Measurements from ENCODE around the gene MFF.

The MFF gene

GRCh38 chr2:227320305-227321094 is 4.6 kb upstream of the MFF start:
- H3K27me3 Mint-ChIP-seq = no peaks in the 10 kb centered on the region
- H3K27ac Mint-ChIP-seq = no peak overlapping the region
- no peaks in the 10 kb centered on the region for H3K36me3 Mint-ChIP-seq
- peaks cover 6% of the 10 kb centered on the region for H3K9me3 Mint-ChIP-seq
- peaks cover 8% of the 10 kb centered on the region for H3K4me1 Mint-ChIP-seq
- H3K4me3 Mint-ChIP-seq = no peak overlapping the region
- ATAC-seq = no peak

- H3K27ac Mint-ChIP-seq = no peak overlapping the region
- H3K4me1 Mint-ChIP-seq = peaks cover 27% of the 10 kb centered on the region
Measured at GRCh38 chr2:227322530-227323205, 2.4 kb upstream of the MFF start.

GRCh38 chr2:227323818-227324217 is 1.2 kb upstream of the MFF start:
- peaks cover 27% of the 10 kb centered on the region for H3K4me1 Mint-ChIP-seq
- no peaks in the 10 kb centered on the region for H3K27me3 Mint-ChIP-seq
- H3K9me3 Mint-ChIP-seq = no peaks in the 10 kb centered on the region
- peak overlapping the region; percentile 91 for H3K27ac Mint-ChIP-seq
- ATAC-seq = no peak
- no peak overlapping the region for H3K4me3 Mint-ChIP-seq
- H3K36me3 Mint-ChIP-seq = no peaks in the 10 kb centered on the region

More at GRCh38 chr2:227322530-227323205, 2.4 kb upstream of the MFF start:
- no peaks in the 10 kb centered on the region for H3K36me3 Mint-ChIP-seq
- H3K27me3 Mint-ChIP-seq = no peaks in the 10 kb centered on the region
- H3K4me3 Mint-ChIP-seq = no peak overlapping the region
- H3K9me3 Mint-ChIP-seq = peaks cover under 1% of the 10 kb centered on the region
- ATAC-seq = no peak

GRCh38 chr2:227324642-227324994 is 433 bp upstream of the MFF start:
- Mint-ChIP-seq H3K4me1 (peaks cover 27% of the 10 kb centered on the region), H3K27me3 (no peaks in the 10 kb centered on the region), H3K27ac (peak overlapping the region; percentile 91), H3K4me3 (peak overlapping the region; percentile 95), H3K36me3 (no peaks in the 10 kb centered on the region), H3K9me3 (no peaks in the 10 kb centered on the region)
- ATAC-seq = no peak

GRCh38 chr2:227325839-227326195 is 766 bp downstream of the MFF start:
- H3K27ac Mint-ChIP-seq = peak overlapping the region; percentile 91
- peak overlapping the region; percentile 95 for H3K4me3 Mint-ChIP-seq
- H3K36me3 Mint-ChIP-seq = no peaks in the 10 kb centered on the region
- H3K27me3 Mint-ChIP-seq = no peaks in the 10 kb centered on the region
- ATAC-seq = no peak
- no peaks in the 10 kb centered on the region for H3K9me3 Mint-ChIP-seq
- peaks cover 27% of the 10 kb centered on the region for H3K4me1 Mint-ChIP-seq

- H3K4me3 Mint-ChIP-seq = no peak overlapping the region
- no peaks in the 10 kb centered on the region for H3K27me3 Mint-ChIP-seq
- H3K9me3 Mint-ChIP-seq = no peaks in the 10 kb centered on the region
- peaks cover 7% of the 10 kb centered on the region for H3K36me3 Mint-ChIP-seq
- ATAC-seq = no peak
- H3K4me1 Mint-ChIP-seq = peaks cover 27% of the 10 kb centered on the region
- H3K27ac Mint-ChIP-seq = peak overlapping the region; percentile 91
Measured at GRCh38 chr2:227326783-227327182, 1.7 kb downstream of the MFF start.

- Mint-ChIP-seq H3K27ac (no peak overlapping the region), H3K36me3 (peaks cover 55% of the 10 kb centered on the region), H3K4me3 (no peak overlapping the region), H3K9me3 (no peaks in the 10 kb centered on the region), H3K27me3 (no peaks in the 10 kb centered on the region), H3K4me1 (no peaks in the 10 kb centered on the region)
- ATAC-seq = no peak
Measured at GRCh38 chr2:227335713-227336112, 10.7 kb downstream of the MFF start.

GRCh38 chr2:227337442-227337841 is 12.4 kb downstream of the MFF start:
- Mint-ChIP-seq H3K27ac (no peak overlapping the region), H3K27me3 (no peaks in the 10 kb centered on the region), H3K4me1 (no peaks in the 10 kb centered on the region), H3K9me3 (no peaks in the 10 kb centered on the region), H3K36me3 (peaks cover 46% of the 10 kb centered on the region), H3K4me3 (no peak overlapping the region)
- ATAC-seq = no peak

- H3K36me3 Mint-ChIP-seq = peaks cover 37% of the 10 kb centered on the region
- H3K27ac Mint-ChIP-seq = no peak overlapping the region
- H3K4me3 Mint-ChIP-seq = no peak overlapping the region
- H3K27me3 Mint-ChIP-seq = no peaks in the 10 kb centered on the region
- no peaks in the 10 kb centered on the region for H3K9me3 Mint-ChIP-seq
- no peaks in the 10 kb centered on the region for H3K4me1 Mint-ChIP-seq
- ATAC-seq = no peak
Measured at GRCh38 chr2:227339098-227339599, 14.1 kb downstream of the MFF start.

GRCh38 chr2:227340106-227340505 is 15.1 kb downstream of the MFF start:
- Mint-ChIP-seq H3K4me3 (no peak overlapping the region), H3K27me3 (no peaks in the 10 kb centered on the region), H3K27ac (no peak overlapping the region), H3K36me3 (peaks cover 27% of the 10 kb centered on the region), H3K4me1 (no peaks in the 10 kb centered on the region), H3K9me3 (no peaks in the 10 kb centered on the region)
- no peak for ATAC-seq

- H3K27ac Mint-ChIP-seq = no peak overlapping the region
- ATAC-seq = no peak
- H3K27me3 Mint-ChIP-seq = no peaks in the 10 kb centered on the region
- H3K4me1 Mint-ChIP-seq = no peaks in the 10 kb centered on the region
- peaks cover 13% of the 10 kb centered on the region for H3K36me3 Mint-ChIP-seq
- no peak overlapping the region for H3K4me3 Mint-ChIP-seq
- H3K9me3 Mint-ChIP-seq = no peaks in the 10 kb centered on the region
Measured at GRCh38 chr2:227341553-227341952, 16.5 kb downstream of the MFF start.

GRCh38 chr2:227344231-227344630 is 19.2 kb downstream of the MFF start:
- Mint-ChIP-seq H3K36me3 (peaks cover 20% of the 10 kb centered on the region), H3K9me3 (no peaks in the 10 kb centered on the region), H3K27ac (no peak overlapping the region), H3K4me1 (no peaks in the 10 kb centered on the region), H3K27me3 (no peaks in the 10 kb centered on the region), H3K4me3 (no peak overlapping the region)
- ATAC-seq = no peak

- Mint-ChIP-seq H3K27ac (no peak overlapping the region), H3K4me3 (no peak overlapping the region), H3K36me3 (peaks cover 20% of the 10 kb centered on the region), H3K4me1 (peaks cover 6% of the 10 kb centered on the region), H3K27me3 (no peaks in the 10 kb centered on the region), H3K9me3 (no peaks in the 10 kb centered on the region)
- ATAC-seq = no peak
Measured at GRCh38 chr2:227347117-227347516, 22.1 kb downstream of the MFF start.

- ATAC-seq = no peak
Measured at GRCh38 chr2:227348324-227348723, 23.3 kb downstream of the MFF start.

GRCh38 chr2:227349989-227350612 is 25.1 kb downstream of the MFF start:
- Mint-ChIP-seq H3K9me3 (no peaks in the 10 kb centered on the region), H3K4me3 (no peak overlapping the region), H3K27ac (no peak overlapping the region), H3K36me3 (peaks cover 12% of the 10 kb centered on the region), H3K27me3 (no peaks in the 10 kb centered on the region), H3K4me1 (peaks cover 6% of the 10 kb centered on the region)
- ATAC-seq = no peak

More at GRCh38 chr2:227348324-227348723, 23.3 kb downstream of the MFF start:
- no peak overlapping the region for H3K4me3 Mint-ChIP-seq
- no peaks in the 10 kb centered on the region for H3K9me3 Mint-ChIP-seq
- H3K4me1 Mint-ChIP-seq = peaks cover 6% of the 10 kb centered on the region
- H3K27me3 Mint-ChIP-seq = no peaks in the 10 kb centered on the region
- no peak overlapping the region for H3K27ac Mint-ChIP-seq
- H3K36me3 Mint-ChIP-seq = peaks cover 12% of the 10 kb centered on the region
